ENCODE measurements around the gene CPNE4. TPM values are rescaled to one million over a fixed set of nuclear protein-coding genes. Genes with fewer than 3 reads are reported as not detected.

The CPNE4 gene
- total and polyA plus RNA-seq, 5 donors from 2014 or later, result not detected

- Mint-ChIP-seq H3K27ac (no peak overlapping the region), H3K36me3 (no peaks in the 10 kb centered on the region), H3K4me1 (peaks cover 0 to 8% (median 3%) of the 10 kb centered on the region in 4 donors), H3K27me3 (peaks cover 49% of the 10 kb centered on the region), H3K4me3 (peak overlapping the region in 1 of 4 donors; percentile 45), H3K9me3 (peaks cover 0 to 3% (median 0%) of the 10 kb centered on the region in 7 donors)
- DNase-seq (no peak), ATAC-seq (ENCODE audit: low read depth in 2 of 2) (no peak)
- Histone ChIP-seq H3K27me3 (ENCODE audit: control insufficient read depth, insufficient read depth, low read length) (peaks cover 33% of the 10 kb centered on the region), H3K36me3 (ENCODE audit: control insufficient read depth, insufficient read depth, low read length) (no peaks in the 10 kb centered on the region), H3K4me3 (ENCODE audit: low read depth, low read length) (no peak overlapping the region), H3K4me1 (ENCODE audit: control insufficient read depth, insufficient read depth, low read length, poor library complexity, severe bottlenecking) (no peaks in the 10 kb centered on the region), H3K9me3 (ENCODE audit: control insufficient read depth in 2 of 2, low read length in 2 of 2) (no peaks in the 10 kb centered on the region), H3K27ac (ENCODE audit: insufficient read depth, low read length, poor library complexity, severe bottlenecking) (no peak overlapping the region)
These were observed 723 bp downstream of the CPNE4 start for GRCh38 chr3:132034097-132034485.

- DNase-seq (no peak), ATAC-seq (ENCODE audit: low read depth in 2 of 2) (no peak)
- Mint-ChIP-seq H3K4me3 (no peak overlapping the region), H3K36me3 (no peaks in the 10 kb centered on the region), H3K4me1 (peaks cover 0 to 8% (median 3%) of the 10 kb centered on the region in 4 donors), H3K27me3 (peaks cover 51% of the 10 kb centered on the region), H3K27ac (no peak overlapping the region), H3K9me3 (peaks cover 0 to 3% (median 0%) of the 10 kb centered on the region in 7 donors)
- no peak overlapping the region for H3K27ac ChIP-seq (ENCODE audit: insufficient read depth, low read length, poor library complexity, severe bottlenecking)
- H3K9me3 ChIP-seq (ENCODE audit: control insufficient read depth in 2 of 2, low read length in 2 of 2), result no peaks in the 10 kb centered on the region
- H3K36me3 ChIP-seq (ENCODE audit: control insufficient read depth, insufficient read depth, low read length), result no peaks in the 10 kb centered on the region
- H3K27me3 ChIP-seq (ENCODE audit: control insufficient read depth, insufficient read depth, low read length), result peaks cover 31% of the 10 kb centered on the region
- no peaks in the 10 kb centered on the region for H3K4me1 ChIP-seq (ENCODE audit: control insufficient read depth, insufficient read depth, low read length, poor library complexity, severe bottlenecking)
- no peak overlapping the region for H3K4me3 ChIP-seq (ENCODE audit: low read depth, low read length)
These were observed 1.3 kb downstream of the CPNE4 start for GRCh38 chr3:132033471-132033870.

- Mint-ChIP-seq H3K4me1 (peaks cover 0 to 8% (median 3%) of the 10 kb centered on the region in 4 donors), H3K4me3 (no peak overlapping the region), H3K27ac (no peak overlapping the region), H3K9me3 (peaks cover 0 to 3% (median 0%) of the 10 kb centered on the region in 7 donors), H3K36me3 (no peaks in the 10 kb centered on the region), H3K27me3 (peaks cover 52% of the 10 kb centered on the region)
- Histone ChIP-seq H3K4me1 (ENCODE audit: control insufficient read depth, insufficient read depth, low read length, poor library complexity, severe bottlenecking) (no peaks in the 10 kb centered on the region), H3K9me3 (ENCODE audit: control insufficient read depth in 2 of 2, low read length in 2 of 2) (no peaks in the 10 kb centered on the region), H3K27ac (ENCODE audit: insufficient read depth, low read length, poor library complexity, severe bottlenecking) (no peak overlapping the region), H3K4me3 (ENCODE audit: low read depth, low read length) (no peak overlapping the region), H3K27me3 (ENCODE audit: control insufficient read depth, insufficient read depth, low read length) (peaks cover 31% of the 10 kb centered on the region), H3K36me3 (ENCODE audit: control insufficient read depth, insufficient read depth, low read length) (no peaks in the 10 kb centered on the region)
- no peak for ATAC-seq (ENCODE audit: low read depth in 2 of 2)
- DNase-seq, result no peak
These were observed 1.9 kb downstream of the CPNE4 start for GRCh38 chr3:132032959-132033358.

GRCh38 chr3:132029182-132029902, 5.5 kb downstream of the CPNE4 start:
- ATAC-seq (ENCODE audit: low read depth in 2 of 2), result peak; percentile 37
- H3K27me3 Mint-ChIP-seq, result peaks cover 40% of the 10 kb centered on the region
- no peak overlapping the region for H3K27ac Mint-ChIP-seq

GRCh38 chr3:132022914-132023313, 11.9 kb downstream of the CPNE4 start:
- Mint-ChIP-seq H3K27ac (no peak overlapping the region), H3K27me3 (peaks cover 14% of the 10 kb centered on the region), H3K36me3 (no peaks in the 10 kb centered on the region), H3K9me3 (no peaks in the 10 kb centered on the region), H3K4me1 (no peaks in the 10 kb centered on the region), H3K4me3 (no peak overlapping the region)
- ATAC-seq (ENCODE audit: low read depth in 2 of 2) (no peak), DNase-seq (no peak)
- Histone ChIP-seq H3K9me3 (ENCODE audit: control insufficient read depth in 2 of 2, low read length in 2 of 2) (no peaks in the 10 kb centered on the region), H3K27ac (ENCODE audit: insufficient read depth, low read length, poor library complexity, severe bottlenecking) (no peak overlapping the region), H3K27me3 (ENCODE audit: control insufficient read depth, insufficient read depth, low read length) (no peaks in the 10 kb centered on the region), H3K4me1 (ENCODE audit: control insufficient read depth, insufficient read depth, low read length, poor library complexity, severe bottlenecking) (no peaks in the 10 kb centered on the region), H3K36me3 (ENCODE audit: control insufficient read depth, insufficient read depth, low read length) (no peaks in the 10 kb centered on the region), H3K4me3 (ENCODE audit: low read depth, low read length) (no peak overlapping the region)

More at GRCh38 chr3:132029182-132029902, 5.5 kb downstream of the CPNE4 start:
- H3K36me3 ChIP-seq (ENCODE audit: control insufficient read depth, insufficient read depth, low read length), result no peaks in the 10 kb centered on the region
- peaks cover 0 to 6% (median 2%) of the 10 kb centered on the region in 4 donors for H3K4me1 Mint-ChIP-seq
- H3K36me3 Mint-ChIP-seq, result no peaks in the 10 kb centered on the region
- peaks cover 0 to 2% (median 0%) of the 10 kb centered on the region in 7 donors for H3K9me3 Mint-ChIP-seq
- no peak overlapping the region for H3K4me3 Mint-ChIP-seq
- no peaks in the 10 kb centered on the region for H3K9me3 ChIP-seq (ENCODE audit: control insufficient read depth in 2 of 2, low read length in 2 of 2)
- H3K4me3 ChIP-seq (ENCODE audit: low read depth, low read length), result no peak overlapping the region
- peaks cover 16% of the 10 kb centered on the region for H3K27me3 ChIP-seq (ENCODE audit: control insufficient read depth, insufficient read depth, low read length)
- H3K4me1 ChIP-seq (ENCODE audit: control insufficient read depth, insufficient read depth, low read length, poor library complexity, severe bottlenecking), result no peaks in the 10 kb centered on the region
- peak in 2 of 3 donors; percentile 3 to 60 for DNase-seq
- H3K27ac ChIP-seq (ENCODE audit: insufficient read depth, low read length, poor library complexity, severe bottlenecking), result no peak overlapping the region

GRCh38 chr3:132020058-132020457, 14.8 kb downstream of the CPNE4 start:
- ATAC-seq (ENCODE audit: low read depth in 2 of 2), result no peak
- Histone ChIP-seq H3K36me3 (ENCODE audit: control insufficient read depth, insufficient read depth, low read length) (no peaks in the 10 kb centered on the region), H3K27me3 (ENCODE audit: control insufficient read depth, insufficient read depth, low read length) (no peaks in the 10 kb centered on the region), H3K4me1 (ENCODE audit: control insufficient read depth, insufficient read depth, low read length, poor library complexity, severe bottlenecking) (no peaks in the 10 kb centered on the region), H3K27ac (ENCODE audit: insufficient read depth, low read length, poor library complexity, severe bottlenecking) (no peak overlapping the region), H3K9me3 (ENCODE audit: control insufficient read depth in 2 of 2, low read length in 2 of 2) (no peaks in the 10 kb centered on the region), H3K4me3 (ENCODE audit: low read depth, low read length) (no peak overlapping the region)
- Mint-ChIP-seq H3K9me3 (peaks cover 0 to 2% (median 0%) of the 10 kb centered on the region in 7 donors), H3K4me1 (no peaks in the 10 kb centered on the region), H3K36me3 (no peaks in the 10 kb centered on the region), H3K27ac (no peak overlapping the region), H3K4me3 (no peak overlapping the region), H3K27me3 (peaks cover 14% of the 10 kb centered on the region)
- no peak for DNase-seq

GRCh38 chr3:132017137-132017536, 17.7 kb downstream of the CPNE4 start:
- H3K27ac ChIP-seq (ENCODE audit: insufficient read depth, low read length, poor library complexity, severe bottlenecking), result no peak overlapping the region
- H3K4me1 Mint-ChIP-seq, result no peaks in the 10 kb centered on the region
- no peak overlapping the region for H3K4me3 ChIP-seq (ENCODE audit: low read depth, low read length)
- H3K9me3 Mint-ChIP-seq, result peaks cover 0 to 2% (median 0%) of the 10 kb centered on the region in 7 donors
- no peaks in the 10 kb centered on the region for H3K4me1 ChIP-seq (ENCODE audit: control insufficient read depth, insufficient read depth, low read length, poor library complexity, severe bottlenecking)
- H3K36me3 ChIP-seq (ENCODE audit: control insufficient read depth, insufficient read depth, low read length), result no peaks in the 10 kb centered on the region
- H3K27me3 Mint-ChIP-seq, result peaks cover 9% of the 10 kb centered on the region
- no peak overlapping the region for H3K4me3 Mint-ChIP-seq
- H3K27me3 ChIP-seq (ENCODE audit: control insufficient read depth, insufficient read depth, low read length), result no peaks in the 10 kb centered on the region
- no peaks in the 10 kb centered on the region for H3K9me3 ChIP-seq (ENCODE audit: control insufficient read depth in 2 of 2, low read length in 2 of 2)
- H3K27ac Mint-ChIP-seq, result no peak overlapping the region
- no peak for ATAC-seq (ENCODE audit: low read depth in 2 of 2)
- DNase-seq, result no peak
- H3K36me3 Mint-ChIP-seq, result no peaks in the 10 kb centered on the region

Measured in CD4-positive, CD25-positive, alpha-beta regulatory T cell (primary cell).